Thoracic aorta (tissue), 2 donors: ENCODE data around the gene PRMT6. TPM values are rescaled to one million over a fixed set of nuclear protein-coding genes. Genes with fewer than 3 reads are reported as not detected.
"Not testable (repeated sequence)": the region's sequence is repeated elsewhere in the genome, so short reads cannot be mapped to it uniquely, and the experiment has no call there.

Source experiments
- ATAC-seq: fragments of 150-250 bp; one replicate; pipeline ENCODE4 v1.8.0; 2017; ENCODE audit warnings: low read depth; ENCODE audit not compliant: insufficient number of reproducible peaks, low FRiP score
- DNase-seq: peaks from one replicate; pipeline ENCODE4 v3.0.0-alpha.2; 2020; ENCODE audit warnings: low spot score
- H3K27ac ChIP-seq, 2 donors: fragments of 200-600 bp; sonication (generic); 1 replicate in 1 of 2; 2 replicates in 1 of 2; pipeline ENCODE4 v1.5.1; 2016; ENCODE audit warnings: mild to moderate bottlenecking in 2 of 2, moderate library complexity in 2 of 2
- H3K27me3 ChIP-seq: fragments of 200-600 bp; sonication (generic); replicated peaks from 2 replicates; pipeline ENCODE4 v1.6.0; 2016; ENCODE audit warnings: mild to moderate bottlenecking; ENCODE audit not compliant: insufficient read depth
- H3K36me3 ChIP-seq: fragments of 200-600 bp; sonication (generic); one replicate; pipeline ENCODE4 v1.5.1; 2016
- H3K4me1 ChIP-seq, 2 donors: fragments of 200-600 bp; sonication (generic); 1 replicate in 1 of 2; 2 replicates in 1 of 2; pipeline versions ENCODE4 v1.5.1 to v1.6.0; 2016; ENCODE audit warnings: low read depth in 2 of 2, mild to moderate bottlenecking in 1 of 2; ENCODE audit not compliant: control insufficient read depth in 1 of 2
- H3K4me3 ChIP-seq: fragments of 200-600 bp; sonication (generic); 2 replicates; pipeline ENCODE4 v1.5.1; 2016; ENCODE audit warnings: mild to moderate bottlenecking
- H3K9me3 ChIP-seq: fragments of 200-600 bp; sonication (generic); 2 replicates; pipeline ENCODE4 v1.5.1; 2016
- CTCF ChIP-seq: fragments of 200-600 bp; sonication (generic); IDR thresholded peaks from one replicate; pipeline ENCODE4 v1.5.1; 2019; ENCODE audit warnings: antibody characterized with exemption
- total RNA-seq, 2 donors: library from RNA; depleted of rRNA; stranded (reverse); fragments of >200 nt; gene quantifications; one replicate each; pipeline versions ENCODE4 v1.1.0 to v1.2.3, GENCODE V29; 2016

Gene PRMT6
- total RNA-seq, 2 donors from 2014 or later: 6.4 to 14.0 TPM

GRCh38 chr1:107079249-107079648 is 22.8 kb downstream of the PRMT6 start:
- no peak for TF ChIP-seq CTCF
- no peak overlapping the region for H3K4me3 ChIP-seq
- no peaks in the 10 kb centered on the region for H3K27me3 ChIP-seq
- ATAC-seq: no peak
- DNase-seq: no peak
- no peak overlapping the region for H3K27ac ChIP-seq
- H3K9me3 ChIP-seq: no peaks in the 10 kb centered on the region
- no peaks in the 10 kb centered on the region for H3K4me1 ChIP-seq
- H3K36me3 ChIP-seq: no peaks in the 10 kb centered on the region

GRCh38 chr1:107081102-107081501 is 24.6 kb downstream of the PRMT6 start:
- H3K9me3 ChIP-seq: peaks cover 6% of the 10 kb centered on the region
- H3K4me1 ChIP-seq: no peaks in the 10 kb centered on the region
- no peak for ATAC-seq
- H3K27me3 ChIP-seq: no peaks in the 10 kb centered on the region
- TF ChIP-seq CTCF: no peak
- H3K36me3 ChIP-seq: no peaks in the 10 kb centered on the region
- DNase-seq: no peak
- no peak overlapping the region for H3K27ac ChIP-seq
- H3K4me3 ChIP-seq: no peak overlapping the region

GRCh38 chr1:107091418-107091817 is 34.9 kb downstream of the PRMT6 start:
- no peaks in the 10 kb centered on the region for H3K9me3 ChIP-seq

GRCh38 chr1:107093395-107093794 is 36.9 kb downstream of the PRMT6 start:
- not testable (repeated sequence) for H3K27ac ChIP-seq, H3K27me3 ChIP-seq, H3K4me1 ChIP-seq, ATAC-seq, H3K36me3 ChIP-seq, H3K4me3 ChIP-seq, H3K9me3 ChIP-seq, DNase-seq

More at GRCh38 chr1:107091418-107091817, 34.9 kb downstream of the PRMT6 start:
- Histone ChIP-seq H3K4me1 (no peaks in the 10 kb centered on the region), H3K4me3 (no peak overlapping the region), H3K27ac (no peak overlapping the region), H3K36me3 (no peaks in the 10 kb centered on the region), H3K27me3 (no peaks in the 10 kb centered on the region)
- ATAC-seq (no peak), DNase-seq (no peak)
- TF ChIP-seq CTCF: no peak

GRCh38 chr1:107095647-107096046 is 39.2 kb downstream of the PRMT6 start:
- Histone ChIP-seq H3K36me3 (no peaks in the 10 kb centered on the region), H3K4me3 (no peak overlapping the region), H3K4me1 (no peaks in the 10 kb centered on the region), H3K9me3 (no peaks in the 10 kb centered on the region), H3K27me3 (no peaks in the 10 kb centered on the region), H3K27ac (no peak overlapping the region)
- ATAC-seq: no peak
- no peak for DNase-seq
- no peak for TF ChIP-seq CTCF

GRCh38 chr1:107096690-107097089 is 40.2 kb downstream of the PRMT6 start:
- no peak for DNase-seq
- no peak for ATAC-seq
- Histone ChIP-seq H3K9me3 (no peaks in the 10 kb centered on the region), H3K4me1 (no peaks in the 10 kb centered on the region), H3K4me3 (no peak overlapping the region), H3K36me3 (no peaks in the 10 kb centered on the region), H3K27me3 (no peaks in the 10 kb centered on the region), H3K27ac (no peak overlapping the region)
- no peak for TF ChIP-seq CTCF
